ENCODE results near the gene PRADC1. TPM values are rescaled to one million over a fixed set of nuclear protein-coding genes. Genes with fewer than 3 reads are reported as not detected.

Gene PRADC1
- total RNA-seq, 1 experiment from 2014 or later = 12.9 TPM

DNA sequence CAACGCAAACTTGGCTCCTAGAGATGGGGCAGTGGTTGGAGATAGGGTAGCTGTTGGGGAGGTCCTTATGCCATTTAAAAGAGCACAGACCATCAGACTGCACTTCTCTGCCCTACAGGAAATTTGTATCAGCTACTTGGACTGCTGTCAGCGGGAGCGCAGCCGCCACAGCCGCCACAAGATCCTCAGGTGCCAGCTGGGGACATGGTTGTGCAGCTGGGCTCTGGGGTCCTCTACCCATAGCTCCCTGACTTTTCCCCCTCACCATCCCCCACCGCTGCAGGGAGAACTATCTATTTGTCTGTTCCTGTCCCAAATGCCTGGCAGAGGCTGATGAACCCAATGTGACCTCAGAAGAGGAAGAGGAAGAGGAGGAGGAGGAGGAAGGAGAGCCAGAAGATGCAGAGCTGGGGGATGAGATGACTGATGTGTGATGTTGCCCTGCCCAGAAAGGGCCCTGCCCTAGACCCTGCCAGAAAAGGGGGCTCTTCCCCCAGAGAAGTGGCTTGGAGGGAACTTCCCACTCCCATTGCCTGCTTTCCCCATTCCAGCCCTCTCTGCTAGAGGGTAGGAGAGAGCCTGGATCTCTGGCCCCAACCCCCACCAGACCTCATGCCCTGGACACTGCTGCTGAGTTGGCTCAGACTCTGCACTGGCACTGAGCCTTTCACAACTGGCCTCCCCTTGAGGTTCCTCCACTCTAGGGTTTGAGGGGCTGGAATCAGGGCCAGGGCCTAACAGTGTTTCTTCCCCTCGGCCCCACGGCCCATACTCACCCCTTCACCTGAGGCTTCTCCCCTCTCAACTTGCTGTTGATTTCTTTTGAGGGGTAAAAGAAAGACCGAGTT is 7.3 kb downstream of the PRADC1 start:
- no peak for TF ChIP-seq GABPB1 (CRISPR knock-in tag; IDR thresholded peaks at IDR 0.05)
- no peak for TF ChIP-seq SMAD4 (CRISPR knock-in tag; IDR thresholded peaks at IDR 0.05)
- H3K4me3 Mint-ChIP-seq = no peak overlapping the region
- peaks cover 21% of the 10 kb centered on the region for H3K36me3 Mint-ChIP-seq
- H3K27ac Mint-ChIP-seq = no peak overlapping the region
- ATAC-seq = no peak
- CTCF ChIA-PET = no interaction called here
- no peaks in the 10 kb centered on the region for H3K9me3 Mint-ChIP-seq
- DNase-seq (ENCODE audit: low spot score) = no peak
- POLR2A ChIA-PET = no interaction called here
- H3K27me3 Mint-ChIP-seq (ENCODE audit: low read depth) = no peaks in the 10 kb centered on the region
- H3K4me1 Mint-ChIP-seq = no peaks in the 10 kb centered on the region

DNA sequence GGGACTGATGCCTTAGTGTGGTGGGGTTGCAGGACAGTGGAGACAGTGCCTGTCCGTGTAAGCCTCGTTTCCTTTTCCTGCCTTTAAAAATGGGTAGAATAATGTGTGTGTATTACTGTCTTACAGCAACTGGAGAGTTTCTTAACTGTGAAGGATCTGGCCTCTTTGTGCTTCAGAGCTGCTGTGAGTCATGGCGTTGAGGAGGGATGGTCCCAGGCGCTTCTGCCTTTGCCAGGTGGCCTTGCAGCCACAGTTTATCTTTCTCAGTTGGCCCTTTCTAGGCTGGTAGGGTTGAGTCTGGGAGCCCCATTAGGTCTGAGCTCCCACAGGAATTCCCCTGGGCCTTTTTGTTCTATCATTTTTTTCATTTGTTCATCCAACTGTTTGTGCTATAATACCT is 9.2 kb downstream of the PRADC1 start:
- Mint-ChIP-seq H3K4me3 (no peak overlapping the region), H3K36me3 (peaks cover 21% of the 10 kb centered on the region), H3K4me1 (no peaks in the 10 kb centered on the region), H3K27me3 (ENCODE audit: low read depth) (no peaks in the 10 kb centered on the region), H3K27ac (no peak overlapping the region), H3K9me3 (no peaks in the 10 kb centered on the region)
- ATAC-seq (no peak), DNase-seq (ENCODE audit: low spot score) (no peak)
- TF ChIP-seq SOX15 (CRISPR knock-in tag; IDR thresholded peaks at IDR 0.05) = no peak
- TF ChIP-seq, protein P1, sequence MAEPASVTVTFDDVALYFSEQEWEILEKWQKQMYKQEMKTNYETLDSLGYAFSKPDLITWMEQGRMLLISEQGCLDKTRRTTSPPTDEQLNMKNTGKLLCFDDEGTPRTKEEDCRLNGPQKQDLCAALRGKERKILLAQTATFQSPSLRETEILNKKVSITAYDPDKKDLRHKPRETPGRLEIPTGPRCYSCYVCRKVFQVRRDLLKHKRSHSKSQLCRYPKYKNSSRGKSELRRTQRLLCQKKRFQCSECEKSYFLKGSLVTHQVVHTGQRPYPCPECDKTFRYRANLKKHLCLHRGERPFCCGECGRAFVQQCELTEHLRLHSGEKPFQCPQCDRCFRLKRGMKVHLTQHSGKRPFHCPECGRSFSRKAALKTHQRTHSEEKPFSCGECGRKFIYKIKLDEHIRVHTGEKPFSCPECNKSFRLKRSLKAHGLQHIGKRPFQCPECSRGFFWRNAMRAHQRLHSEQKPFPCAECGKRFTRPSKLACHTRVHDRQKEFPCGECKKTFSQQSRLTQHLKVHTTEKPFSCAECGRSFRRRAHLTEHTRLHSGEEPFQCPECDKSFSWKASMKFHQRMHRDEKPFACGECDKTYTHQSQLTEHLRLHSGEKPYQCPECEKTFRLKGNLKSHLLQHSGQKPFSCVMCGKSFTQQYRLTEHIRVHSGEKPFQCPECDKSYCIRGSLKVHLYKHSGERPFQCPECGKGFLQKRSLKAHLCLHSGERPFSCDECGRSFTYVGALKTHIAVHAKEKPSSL (CRISPR knock-in tag; conservative IDR thresholded peaks at IDR 0.05) = no peak
- TF ChIP-seq SMAD4 (CRISPR knock-in tag; IDR thresholded peaks at IDR 0.05) = no peak
- TF ChIP-seq, protein P2, sequence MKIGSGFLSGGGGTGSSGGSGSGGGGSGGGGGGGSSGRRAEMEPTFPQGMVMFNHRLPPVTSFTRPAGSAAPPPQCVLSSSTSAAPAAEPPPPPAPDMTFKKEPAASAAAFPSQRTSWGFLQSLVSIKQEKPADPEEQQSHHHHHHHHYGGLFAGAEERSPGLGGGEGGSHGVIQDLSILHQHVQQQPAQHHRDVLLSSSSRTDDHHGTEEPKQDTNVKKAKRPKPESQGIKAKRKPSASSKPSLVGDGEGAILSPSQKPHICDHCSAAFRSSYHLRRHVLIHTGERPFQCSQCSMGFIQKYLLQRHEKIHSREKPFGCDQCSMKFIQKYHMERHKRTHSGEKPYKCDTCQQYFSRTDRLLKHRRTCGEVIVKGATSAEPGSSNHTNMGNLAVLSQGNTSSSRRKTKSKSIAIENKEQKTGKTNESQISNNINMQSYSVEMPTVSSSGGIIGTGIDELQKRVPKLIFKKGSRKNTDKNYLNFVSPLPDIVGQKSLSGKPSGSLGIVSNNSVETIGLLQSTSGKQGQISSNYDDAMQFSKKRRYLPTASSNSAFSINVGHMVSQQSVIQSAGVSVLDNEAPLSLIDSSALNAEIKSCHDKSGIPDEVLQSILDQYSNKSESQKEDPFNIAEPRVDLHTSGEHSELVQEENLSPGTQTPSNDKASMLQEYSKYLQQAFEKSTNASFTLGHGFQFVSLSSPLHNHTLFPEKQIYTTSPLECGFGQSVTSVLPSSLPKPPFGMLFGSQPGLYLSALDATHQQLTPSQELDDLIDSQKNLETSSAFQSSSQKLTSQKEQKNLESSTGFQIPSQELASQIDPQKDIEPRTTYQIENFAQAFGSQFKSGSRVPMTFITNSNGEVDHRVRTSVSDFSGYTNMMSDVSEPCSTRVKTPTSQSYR (CRISPR knock-in tag; IDR thresholded peaks at IDR 0.05) = no peak
- TF ChIP-seq, protein P3, sequence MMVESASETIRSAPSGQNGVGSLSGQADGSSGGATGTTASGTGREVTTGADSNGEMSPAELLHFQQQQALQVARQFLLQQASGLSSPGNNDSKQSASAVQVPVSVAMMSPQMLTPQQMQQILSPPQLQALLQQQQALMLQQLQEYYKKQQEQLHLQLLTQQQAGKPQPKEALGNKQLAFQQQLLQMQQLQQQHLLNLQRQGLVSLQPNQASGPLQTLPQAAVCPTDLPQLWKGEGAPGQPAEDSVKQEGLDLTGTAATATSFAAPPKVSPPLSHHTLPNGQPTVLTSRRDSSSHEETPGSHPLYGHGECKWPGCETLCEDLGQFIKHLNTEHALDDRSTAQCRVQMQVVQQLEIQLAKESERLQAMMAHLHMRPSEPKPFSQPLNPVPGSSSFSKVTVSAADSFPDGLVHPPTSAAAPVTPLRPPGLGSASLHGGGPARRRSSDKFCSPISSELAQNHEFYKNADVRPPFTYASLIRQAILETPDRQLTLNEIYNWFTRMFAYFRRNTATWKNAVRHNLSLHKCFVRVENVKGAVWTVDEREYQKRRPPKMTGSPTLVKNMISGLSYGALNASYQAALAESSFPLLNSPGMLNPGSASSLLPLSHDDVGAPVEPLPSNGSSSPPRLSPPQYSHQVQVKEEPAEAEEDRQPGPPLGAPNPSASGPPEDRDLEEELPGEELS (CRISPR knock-in tag; IDR thresholded peaks at IDR 0.05) = no peak
- TF ChIP-seq FOXJ3 (CRISPR knock-in tag; IDR thresholded peaks at IDR 0.05; ENCODE audit: borderline replicate concordance) = no peak
- ChIA-PET POLR2A (interaction anchor here (1.1 kb wide), 1 partner anchor 10 kb away, joined by 3 read pairs; the partner anchor contains the start of genes CCT7 and PRADC1), CTCF (interaction anchor here (0.9 kb wide), 1 partner anchor 47 kb away, joined by 3 read pairs; no protein-coding TSS in a partner anchor)

DNA sequence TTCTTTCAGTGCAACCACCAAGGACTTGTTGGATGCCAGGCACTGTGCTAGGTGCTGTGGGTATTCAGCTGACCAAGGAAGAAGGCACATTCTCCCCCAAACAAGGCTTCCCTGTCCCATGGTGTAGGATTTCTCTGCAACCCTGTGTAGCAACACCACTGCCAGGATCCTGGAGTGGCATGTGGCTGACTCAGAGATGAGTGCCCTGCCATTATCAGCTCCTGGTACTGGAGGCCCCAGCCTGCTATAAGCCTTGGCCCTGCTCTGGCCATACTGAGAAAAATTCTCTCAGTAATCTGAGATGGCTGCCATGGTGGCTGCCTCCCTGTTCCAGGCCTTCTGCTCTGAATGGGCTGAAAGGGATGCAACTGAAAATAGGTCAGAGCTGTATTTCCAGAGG is 14.7 kb downstream of the PRADC1 start:
- peaks cover 29% of the 10 kb centered on the region for H3K4me1 Mint-ChIP-seq
- no peak for ATAC-seq
- POLR2A ChIA-PET = no interaction called here
- peaks cover 3% of the 10 kb centered on the region; the same call in 1 of the 2 replicates for H3K27me3 Mint-ChIP-seq (ENCODE audit: low read depth)
- H3K4me3 Mint-ChIP-seq = no peak overlapping the region
- CTCF ChIA-PET = interaction anchor here (1.6 to 1.8 kb wide), 3 partner anchors 15 to 132 kb away, joined by 3 to 7 read pairs (median 7); partner anchors contain the start of gene PRADC1
- H3K9me3 Mint-ChIP-seq = no peaks in the 10 kb centered on the region
- no peak overlapping the region for H3K27ac Mint-ChIP-seq
- peaks cover 15% of the 10 kb centered on the region for H3K36me3 Mint-ChIP-seq
- no peak for DNase-seq (ENCODE audit: low spot score)
- TF ChIP-seq, protein P2 (CRISPR knock-in tag; IDR thresholded peaks at IDR 0.05) = no peak
- TF ChIP-seq JAZF1 (CRISPR knock-in tag; IDR thresholded peaks at IDR 0.05) (no peak), ZNF671 (CRISPR knock-in tag; IDR thresholded peaks at IDR 0.05) (no peak), SOX15 (CRISPR knock-in tag; IDR thresholded peaks at IDR 0.05) (no peak), TEAD1 (CRISPR knock-in tag; IDR thresholded peaks at IDR 0.05) (no peak), KAT7 (CRISPR knock-in tag; IDR thresholded peaks at IDR 0.05; ENCODE audit: borderline replicate concordance) (no peak), PRRX2 (CRISPR knock-in tag; IDR thresholded peaks at IDR 0.05) (no peak), ZNF232 (CRISPR knock-in tag; IDR thresholded peaks at IDR 0.05) (no peak), CBFB (CRISPR knock-in tag; IDR thresholded peaks at IDR 0.05; ENCODE audit: low read depth) (no peak), ZNF423 (CRISPR knock-in tag; IDR thresholded peaks at IDR 0.05) (no peak), MYBL2 (CRISPR knock-in tag; IDR thresholded peaks at IDR 0.05) (no peak), GTF2I (CRISPR knock-in tag; conservative IDR thresholded peaks at IDR 0.05) (no peak)
- TF ChIP-seq, protein P4, sequence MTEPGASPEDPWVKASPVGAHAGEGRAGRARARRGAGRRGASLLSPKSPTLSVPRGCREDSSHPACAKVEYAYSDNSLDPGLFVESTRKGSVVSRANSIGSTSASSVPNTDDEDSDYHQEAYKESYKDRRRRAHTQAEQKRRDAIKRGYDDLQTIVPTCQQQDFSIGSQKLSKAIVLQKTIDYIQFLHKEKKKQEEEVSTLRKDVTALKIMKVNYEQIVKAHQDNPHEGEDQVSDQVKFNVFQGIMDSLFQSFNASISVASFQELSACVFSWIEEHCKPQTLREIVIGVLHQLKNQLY (CRISPR knock-in tag; IDR thresholded peaks at IDR 0.05) = no peak
- TF ChIP-seq, protein P5, sequence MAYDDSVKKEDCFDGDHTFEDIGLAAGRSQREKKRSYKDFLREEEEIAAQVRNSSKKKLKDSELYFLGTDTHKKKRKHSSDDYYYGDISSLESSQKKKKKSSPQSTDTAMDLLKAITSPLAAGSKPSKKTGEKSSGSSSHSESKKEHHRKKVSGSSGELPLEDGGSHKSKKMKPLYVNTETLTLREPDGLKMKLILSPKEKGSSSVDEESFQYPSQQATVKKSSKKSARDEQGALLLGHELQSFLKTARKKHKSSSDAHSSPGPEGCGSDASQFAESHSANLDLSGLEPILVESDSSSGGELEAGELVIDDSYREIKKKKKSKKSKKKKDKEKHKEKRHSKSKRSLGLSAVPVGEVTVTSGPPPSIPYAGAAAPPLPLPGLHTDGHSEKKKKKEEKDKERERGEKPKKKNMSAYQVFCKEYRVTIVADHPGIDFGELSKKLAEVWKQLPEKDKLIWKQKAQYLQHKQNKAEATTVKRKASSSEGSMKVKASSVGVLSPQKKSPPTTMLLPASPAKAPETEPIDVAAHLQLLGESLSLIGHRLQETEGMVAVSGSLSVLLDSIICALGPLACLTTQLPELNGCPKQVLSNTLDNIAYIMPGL (CRISPR knock-in tag; IDR thresholded peaks at IDR 0.05) = no peak

All from WTC11 (cell line).